GM21529 (cell line): ENCODE measurements around the gene SFXN5.

ENCODE experiments used
- ATAC-seq: cut with Tn5 transposase; IDR thresholded peaks from one replicate; pipeline ENCODE4 v1.9.1; 2021; ENCODE audit not compliant: unreplicated experiment

Gene SFXN5

DNA sequence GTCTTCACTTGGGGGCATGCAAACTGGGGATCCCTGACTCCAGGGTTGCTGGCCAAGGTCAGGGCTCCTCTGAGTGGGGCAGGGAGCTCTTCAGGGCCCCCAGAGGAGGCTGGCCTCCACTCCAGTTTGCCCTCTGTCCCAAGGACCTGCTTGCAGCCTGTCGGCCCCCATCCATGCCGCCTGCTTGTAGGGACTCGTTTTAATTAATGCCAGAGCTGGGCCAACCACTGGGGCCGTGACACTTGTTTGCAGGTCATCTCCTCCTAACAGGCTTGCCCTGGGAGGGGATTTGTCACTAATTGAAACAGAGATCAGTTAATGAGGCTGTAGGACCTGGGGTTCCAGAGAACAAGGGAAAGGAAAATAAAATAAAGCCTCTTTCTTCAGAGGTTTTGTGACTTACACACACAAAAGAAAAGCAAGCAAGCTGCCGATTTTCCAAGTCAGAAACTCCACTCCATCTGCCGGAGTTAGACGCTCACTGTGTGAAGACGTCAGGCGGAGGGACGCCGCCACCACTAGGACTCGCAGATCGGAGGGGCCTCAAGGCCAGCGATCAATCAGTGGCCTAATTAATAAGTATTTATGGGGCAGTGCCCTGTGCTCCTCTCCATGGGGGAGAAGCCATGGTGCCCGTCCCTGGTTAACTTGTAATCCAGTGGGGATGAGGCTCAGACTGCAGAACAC is 75.9 kb downstream of the SFXN5 start:
- ATAC-seq = no peak

DNA sequence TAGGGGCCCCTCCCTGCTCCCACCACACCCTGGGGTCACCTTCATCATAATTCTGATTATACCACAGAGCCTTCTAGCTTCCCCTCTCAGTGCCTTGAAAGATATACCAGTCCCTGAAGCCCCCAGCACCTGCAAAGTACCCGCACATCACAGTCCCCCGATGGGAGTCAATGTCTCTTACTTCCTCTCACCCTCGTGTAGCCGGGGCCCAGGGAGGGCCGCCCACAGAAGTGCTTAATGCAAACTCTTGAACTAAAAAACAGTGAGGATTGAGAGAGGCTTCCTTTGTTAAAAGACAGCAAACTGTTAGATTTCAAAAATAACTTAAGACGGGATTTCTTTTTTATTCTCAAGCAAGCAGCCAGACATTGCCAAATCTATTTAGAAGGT is 76.5 kb downstream of the SFXN5 start:
- no peak for ATAC-seq

DNA sequence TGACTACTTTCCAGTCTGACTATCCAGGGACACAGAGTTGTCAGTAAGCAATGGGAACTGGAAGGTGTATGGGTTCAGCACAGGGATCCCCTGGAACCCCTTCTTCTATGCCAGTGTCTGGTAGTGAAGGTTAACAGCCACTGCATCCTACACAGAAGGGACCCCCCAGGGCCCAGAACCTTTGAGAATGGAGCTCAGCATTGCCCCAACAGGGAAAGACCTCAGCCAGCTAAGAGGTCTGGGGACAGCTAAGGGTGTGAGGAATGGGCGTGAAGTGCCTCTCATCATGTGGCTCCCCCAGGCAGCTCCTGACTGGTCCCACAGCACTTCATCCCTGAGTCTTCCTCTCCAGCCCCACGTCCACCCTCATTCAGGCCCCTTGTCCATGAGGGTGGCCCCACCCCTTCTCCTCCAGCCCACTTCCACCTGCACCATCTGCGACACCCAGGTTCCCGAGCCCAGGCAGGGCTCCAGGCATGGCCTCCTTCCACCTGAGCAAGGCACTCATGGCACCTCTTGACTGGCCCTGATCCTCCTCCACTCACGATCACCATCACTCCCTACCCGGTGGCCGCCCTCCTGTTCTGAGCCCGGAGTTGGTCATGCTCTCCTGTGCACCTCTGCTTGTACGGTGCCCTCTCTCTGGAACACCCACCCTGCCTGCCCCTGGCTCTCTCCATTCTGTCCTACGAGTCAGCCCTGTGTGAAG is 77.1 kb downstream of the SFXN5 start:
- no peak for ATAC-seq

DNA sequence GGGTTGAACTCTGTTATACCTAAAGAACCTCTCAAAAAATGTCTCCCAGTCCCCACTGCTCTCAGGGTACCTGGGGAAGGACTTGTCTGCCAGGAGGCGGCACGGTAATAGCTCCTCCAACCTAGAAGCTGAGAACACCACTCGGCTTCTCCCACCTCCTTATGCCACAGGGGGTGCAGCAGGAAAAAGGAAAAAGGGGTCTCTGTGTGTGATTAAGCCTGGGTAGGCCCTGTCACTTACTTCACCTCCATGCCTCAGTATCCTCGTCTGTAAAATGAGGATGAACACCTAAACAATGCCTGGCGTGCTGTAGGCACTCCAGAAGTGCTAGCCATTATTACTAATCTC is 77.6 kb downstream of the SFXN5 start:
- ATAC-seq = no peak

DNA sequence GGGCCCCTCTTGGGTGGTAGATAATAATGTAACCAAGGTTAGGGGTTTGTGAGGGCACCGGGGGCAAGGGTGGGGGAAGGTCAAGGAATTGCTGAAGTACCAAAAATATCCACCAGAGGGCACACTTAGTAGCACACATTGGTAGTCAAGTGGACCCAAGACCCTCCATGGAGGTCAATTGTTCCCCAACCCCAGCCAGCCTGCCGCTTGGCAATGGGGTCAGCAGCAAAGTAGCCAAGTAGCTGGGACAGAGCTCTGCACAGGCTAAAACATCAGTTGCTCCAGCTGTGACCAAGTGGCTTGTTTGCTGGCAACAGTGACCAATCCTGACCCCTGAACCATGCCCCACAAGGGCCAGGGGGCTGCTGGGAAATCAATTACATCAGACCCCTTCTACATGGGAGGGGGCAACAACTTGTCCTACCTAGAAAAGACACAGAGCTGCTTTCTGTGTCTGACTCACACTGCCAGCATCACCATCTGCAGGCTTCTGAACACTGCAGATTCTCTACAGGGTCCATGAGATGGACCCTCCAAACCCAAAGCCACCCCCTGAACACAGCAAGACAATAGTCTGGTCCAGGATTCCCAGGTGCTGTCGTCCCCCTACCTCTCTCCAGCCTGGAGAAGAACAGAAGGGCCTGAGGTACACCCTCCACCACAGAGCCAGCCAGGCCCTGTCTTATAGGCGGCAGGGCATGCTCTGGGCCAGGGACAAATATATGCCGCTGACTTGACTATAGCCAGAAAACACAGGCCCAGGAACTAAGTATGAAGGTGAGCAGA is 78.2 kb downstream of the SFXN5 start:
- no peak for ATAC-seq

DNA sequence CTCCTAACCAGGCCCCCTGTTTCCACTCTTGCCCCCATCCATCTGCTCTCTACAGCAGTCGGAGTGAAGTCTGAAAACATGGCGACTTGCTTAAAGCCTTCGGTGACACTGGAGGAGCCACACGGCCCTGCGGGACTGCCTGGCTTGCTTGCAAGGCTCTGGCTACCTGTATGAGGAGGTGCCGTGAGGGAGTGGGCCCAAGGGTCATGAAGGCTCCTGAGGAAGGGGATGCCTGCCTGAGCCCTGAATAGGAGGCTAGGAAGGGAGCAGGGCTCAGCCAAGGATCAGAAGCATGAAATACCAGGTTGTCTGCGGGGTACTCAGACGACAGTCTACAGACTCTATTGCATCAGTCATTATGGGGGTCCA is 78.8 kb downstream of the SFXN5 start:
- no peak for ATAC-seq

DNA sequence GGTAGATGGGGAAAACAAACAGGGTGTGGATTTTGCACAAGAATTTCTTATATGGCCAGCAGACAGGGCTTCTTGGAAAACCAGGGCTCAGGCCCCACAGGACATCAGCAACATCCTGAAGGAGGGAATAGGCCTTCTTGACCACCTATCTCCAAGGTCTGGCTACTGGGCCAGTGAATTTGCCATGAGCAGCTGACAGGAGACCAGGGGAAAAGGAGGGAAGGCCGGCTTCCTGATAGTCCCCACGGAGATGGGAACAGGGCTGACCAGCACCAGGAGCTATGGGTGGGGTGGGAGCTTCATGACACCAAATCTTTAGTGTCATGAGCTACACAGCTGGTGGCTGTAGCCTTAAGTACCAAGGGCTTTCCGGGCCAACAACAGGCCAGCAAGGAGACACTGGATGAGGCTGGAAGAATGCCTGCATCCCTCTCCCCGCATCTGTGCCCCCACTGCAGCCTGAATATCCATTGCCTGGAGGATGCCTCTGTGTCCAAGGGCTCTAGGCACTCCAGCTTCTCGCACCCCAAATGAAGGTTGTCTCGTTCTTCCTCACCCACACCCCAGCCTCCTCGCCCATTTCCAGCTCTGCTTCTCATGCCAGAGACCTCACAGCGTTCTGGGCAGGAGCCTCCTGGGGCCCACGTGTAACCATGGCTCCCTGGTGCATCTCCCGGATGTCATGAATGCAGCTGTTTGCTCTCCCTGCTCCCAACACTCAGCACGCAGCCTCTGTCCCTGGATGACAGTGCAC is 79.4 kb downstream of the SFXN5 start:
- ATAC-seq = no peak

DNA sequence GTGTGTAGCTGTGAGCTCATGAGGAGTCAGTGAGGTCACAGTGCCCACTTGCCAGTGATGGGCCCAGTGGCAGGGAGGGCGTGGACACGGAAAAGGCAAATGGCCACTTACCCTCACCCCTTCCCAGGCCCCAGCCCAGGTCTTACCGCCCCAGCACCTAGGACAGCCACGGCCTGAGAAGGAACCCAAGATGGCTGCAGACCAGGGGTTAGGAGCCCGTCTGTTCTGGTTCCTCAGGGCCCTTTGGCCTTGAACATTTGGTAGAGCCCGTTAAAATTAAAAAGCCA is 80.1 kb downstream of the SFXN5 start:
- ATAC-seq = no peak

DNA sequence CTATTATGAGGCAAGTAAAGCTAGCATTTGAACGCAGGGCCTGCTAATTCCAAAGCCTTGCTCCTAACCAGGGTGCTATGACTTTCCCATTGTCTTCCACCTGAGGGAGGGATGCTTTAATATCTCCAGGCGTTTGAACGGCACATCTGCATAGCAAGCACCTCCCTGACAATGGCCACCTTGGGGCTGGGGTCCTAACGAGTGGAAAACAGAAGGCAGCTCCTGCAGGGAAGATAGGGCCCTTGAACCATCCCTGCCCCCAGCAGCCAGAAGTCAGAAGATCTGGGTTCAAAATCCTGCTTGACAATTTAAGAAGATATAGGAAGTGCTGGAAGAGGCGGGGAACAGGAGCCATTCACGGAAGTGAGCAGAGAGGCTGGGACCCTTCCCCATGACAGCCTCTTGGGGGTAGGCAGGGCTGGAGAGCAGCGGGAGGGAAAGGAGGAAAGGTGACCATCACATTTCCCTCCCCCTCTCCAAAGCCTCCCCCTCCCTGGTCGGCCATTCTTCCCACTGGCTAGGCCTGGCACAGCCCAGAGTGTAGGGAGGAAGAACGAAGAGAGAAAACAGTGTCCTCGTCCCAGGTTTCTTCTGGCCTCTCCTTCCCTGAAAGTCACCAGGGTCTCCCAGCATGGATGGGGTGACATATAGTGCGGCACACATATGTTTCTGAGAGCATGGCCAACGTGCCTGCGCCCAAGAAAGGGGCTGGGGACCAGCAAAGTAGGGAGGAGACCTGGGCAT is 80.6 kb downstream of the SFXN5 start:
- no peak for ATAC-seq

DNA sequence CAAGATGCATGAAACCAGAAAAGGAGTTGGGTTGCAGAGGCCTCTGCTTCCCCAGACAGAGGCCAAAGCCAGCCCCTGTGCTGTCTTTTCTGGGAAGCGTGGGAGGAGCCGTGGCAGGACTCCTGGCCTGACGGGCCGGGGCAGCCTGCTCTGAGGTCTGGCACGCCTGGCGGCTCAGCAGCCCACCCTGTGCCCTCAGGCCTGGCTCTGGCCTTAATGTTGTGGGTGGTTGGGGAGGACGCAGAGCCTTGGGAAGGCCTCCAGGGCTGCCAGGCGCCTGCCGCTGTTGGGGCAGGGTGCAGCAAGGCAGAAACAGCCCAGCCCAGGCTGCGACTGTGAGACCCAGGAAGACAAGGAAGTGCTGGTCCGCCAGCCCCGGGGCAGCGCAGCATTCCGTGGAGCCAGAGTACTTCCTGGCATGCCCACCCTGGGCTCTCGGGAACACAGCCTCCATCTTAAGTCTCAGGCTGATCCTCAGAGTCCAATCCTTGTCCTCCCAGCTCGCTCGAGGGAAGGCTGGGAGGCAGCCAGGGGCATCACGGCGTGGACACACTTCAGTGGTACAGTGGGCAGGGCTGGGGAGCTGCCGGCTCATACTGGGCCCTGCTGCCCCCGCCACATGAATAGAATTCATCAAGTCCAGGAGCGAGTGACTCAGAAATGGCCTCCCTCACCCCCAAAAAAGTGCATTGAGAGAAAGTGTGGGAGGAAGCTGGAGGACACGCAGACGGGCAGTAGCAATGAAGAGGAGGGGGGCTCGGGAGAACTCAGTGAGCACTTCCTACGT is 81.5 kb downstream of the SFXN5 start:
- no peak for ATAC-seq

DNA sequence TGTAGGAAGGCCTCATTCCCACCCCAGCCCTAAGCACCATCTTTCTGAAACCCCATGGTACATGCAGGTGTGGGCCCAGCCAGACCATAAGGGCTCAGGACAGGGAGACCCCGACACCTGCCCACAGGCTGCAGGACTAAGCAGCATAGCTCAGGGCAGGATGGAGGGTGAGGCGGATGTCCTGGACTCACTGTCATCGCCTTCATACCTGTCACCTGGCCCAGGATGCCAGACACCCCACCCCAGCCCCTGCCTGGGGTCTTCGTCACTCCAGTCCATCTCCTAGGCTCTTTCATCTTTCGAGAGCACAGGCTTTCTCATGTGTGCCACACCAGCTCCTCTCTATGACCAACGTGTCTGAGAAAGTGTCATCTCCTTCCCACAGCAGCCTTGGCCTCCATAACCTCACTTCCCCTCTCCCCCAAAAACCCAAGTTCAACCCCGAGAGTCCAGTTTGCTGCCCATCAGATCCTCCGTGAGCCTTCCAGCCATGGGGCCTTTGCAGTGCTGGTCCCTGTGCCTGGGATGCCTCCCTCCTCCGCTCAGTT is 82.7 kb downstream of the SFXN5 start:
- no peak for ATAC-seq

DNA sequence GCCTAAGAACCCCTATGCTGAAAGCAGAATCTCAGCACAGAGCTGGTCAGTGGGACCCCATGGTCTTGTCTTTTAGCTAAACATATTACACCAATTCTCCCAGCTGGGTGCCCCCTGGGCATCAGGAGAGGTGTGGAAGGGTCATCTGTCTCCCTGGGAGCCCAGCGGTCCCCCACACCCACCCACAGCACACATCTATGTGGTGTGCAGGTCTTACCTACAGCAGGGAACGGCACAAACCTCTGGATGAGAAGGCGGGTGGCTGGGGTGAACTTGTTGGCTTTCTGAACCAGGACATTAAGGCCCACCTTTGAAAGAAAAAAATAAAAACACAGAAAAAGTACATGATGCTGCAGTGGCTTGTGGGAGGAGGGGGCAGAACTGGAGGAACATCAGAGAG is 83.5 kb downstream of the SFXN5 start:
- ATAC-seq = no peak

DNA sequence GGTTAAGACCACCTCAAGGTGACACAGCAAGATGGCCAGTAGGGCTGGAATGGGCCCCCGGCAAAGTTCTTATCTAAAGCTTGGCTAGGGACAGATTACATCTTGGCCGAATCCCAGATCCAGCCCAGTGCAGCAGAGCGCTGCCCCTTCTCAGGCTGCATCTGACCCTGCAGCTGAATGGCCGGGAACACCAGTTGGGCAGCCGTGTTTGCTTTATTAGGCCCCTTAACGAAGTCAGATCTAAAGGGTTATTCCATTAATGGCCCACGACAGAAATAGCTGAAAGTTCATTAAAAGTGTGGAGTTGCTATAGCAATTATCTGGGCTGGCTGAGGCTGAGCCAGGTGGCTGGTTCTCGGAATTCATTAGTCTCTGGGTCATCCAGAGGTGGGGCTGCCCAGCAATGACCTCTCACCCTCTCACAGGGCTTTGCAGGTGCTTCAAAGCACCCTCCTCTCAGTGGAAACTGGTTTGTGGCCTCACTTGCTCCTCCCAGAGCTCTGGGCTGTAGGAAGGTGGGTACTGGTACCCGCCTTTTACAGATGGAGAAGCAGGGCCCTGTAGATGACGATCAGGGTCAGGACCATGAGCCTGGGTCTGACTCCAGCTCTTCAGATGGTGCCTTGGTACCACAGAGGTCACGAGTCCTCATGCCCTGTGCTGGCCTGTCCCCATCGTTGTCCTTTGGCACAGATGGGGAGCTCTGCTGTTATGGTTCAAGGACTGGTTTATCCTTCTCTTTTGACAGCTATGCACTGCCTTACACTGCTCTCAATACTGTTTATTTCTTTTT is 85.4 kb downstream of the SFXN5 start:
- no peak for ATAC-seq

DNA sequence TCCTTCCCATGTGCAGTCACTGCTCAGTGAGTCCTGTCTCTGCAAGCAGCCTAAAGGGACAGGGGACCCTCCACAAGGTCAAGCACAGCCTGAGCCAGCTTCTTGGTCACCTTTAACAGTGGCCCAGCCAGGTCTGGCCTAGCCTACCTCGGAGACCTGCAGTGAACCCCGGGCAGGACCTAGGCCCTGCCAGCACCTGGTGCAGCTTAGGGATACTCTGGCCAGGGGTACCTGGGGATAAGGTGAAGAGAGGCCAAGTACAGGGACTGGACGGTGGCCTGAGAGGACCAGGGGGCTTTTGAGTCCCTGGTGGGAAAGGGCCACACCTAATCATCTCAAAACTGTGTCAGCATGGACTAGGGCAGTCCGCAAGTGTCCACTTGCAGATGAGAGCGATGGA is 86.4 kb downstream of the SFXN5 start:
- no peak for ATAC-seq

DNA sequence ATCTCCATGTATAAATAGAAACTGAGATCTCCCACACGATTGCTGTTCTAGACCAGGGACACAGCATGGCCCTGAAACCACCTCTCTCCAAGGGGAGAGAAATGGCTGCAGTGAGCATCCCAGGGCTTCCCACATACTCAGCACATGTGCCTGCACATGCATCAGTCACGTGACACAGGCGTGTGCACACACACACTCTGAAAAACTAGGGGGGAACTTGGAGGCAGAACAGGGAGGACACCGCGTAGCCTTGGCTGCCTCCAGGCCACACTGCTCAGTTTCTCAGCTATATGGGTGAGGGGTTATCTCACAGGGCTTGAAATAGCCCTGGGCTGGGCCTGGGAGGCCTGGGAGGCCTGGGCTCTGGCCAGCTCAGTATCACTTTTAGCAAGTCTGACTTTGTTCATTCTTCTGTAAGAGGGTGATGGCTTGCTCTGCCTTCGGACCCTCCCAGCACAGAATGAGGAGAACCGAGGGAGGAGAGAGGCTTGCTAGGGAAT is 87.3 kb downstream of the SFXN5 start:
- ATAC-seq = no peak

DNA sequence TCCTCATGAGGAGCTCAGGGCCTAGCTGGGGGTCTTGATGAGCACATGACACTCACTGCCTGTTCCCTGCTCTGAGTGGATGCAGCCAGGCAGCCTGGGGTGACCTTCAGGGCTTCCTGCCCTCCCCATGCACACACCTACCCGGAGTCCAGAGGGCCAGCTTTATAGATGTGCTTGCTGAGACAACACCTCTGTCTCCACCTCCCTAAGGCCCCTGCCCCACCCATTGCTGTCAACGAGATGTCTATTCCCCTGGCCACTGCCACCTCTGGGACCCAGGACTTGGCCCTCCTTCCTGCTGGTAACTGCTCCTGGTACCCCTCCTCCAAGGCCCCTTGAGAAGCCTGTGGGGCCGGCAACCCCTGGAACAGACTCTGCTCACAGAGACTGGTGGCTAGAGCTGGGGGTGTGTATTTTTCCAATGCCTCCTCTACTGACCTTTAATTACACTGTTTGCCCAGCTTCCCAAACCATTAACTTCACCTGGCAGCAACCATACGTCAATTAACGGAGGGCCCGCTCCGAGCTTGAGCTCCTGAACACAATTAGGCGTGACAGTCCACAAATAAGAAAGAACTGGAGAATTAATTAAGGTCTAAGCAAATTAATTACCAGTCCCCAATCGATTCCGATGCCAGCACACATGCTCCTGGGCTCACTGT is 87.9 kb downstream of the SFXN5 start:
- no peak for ATAC-seq

DNA sequence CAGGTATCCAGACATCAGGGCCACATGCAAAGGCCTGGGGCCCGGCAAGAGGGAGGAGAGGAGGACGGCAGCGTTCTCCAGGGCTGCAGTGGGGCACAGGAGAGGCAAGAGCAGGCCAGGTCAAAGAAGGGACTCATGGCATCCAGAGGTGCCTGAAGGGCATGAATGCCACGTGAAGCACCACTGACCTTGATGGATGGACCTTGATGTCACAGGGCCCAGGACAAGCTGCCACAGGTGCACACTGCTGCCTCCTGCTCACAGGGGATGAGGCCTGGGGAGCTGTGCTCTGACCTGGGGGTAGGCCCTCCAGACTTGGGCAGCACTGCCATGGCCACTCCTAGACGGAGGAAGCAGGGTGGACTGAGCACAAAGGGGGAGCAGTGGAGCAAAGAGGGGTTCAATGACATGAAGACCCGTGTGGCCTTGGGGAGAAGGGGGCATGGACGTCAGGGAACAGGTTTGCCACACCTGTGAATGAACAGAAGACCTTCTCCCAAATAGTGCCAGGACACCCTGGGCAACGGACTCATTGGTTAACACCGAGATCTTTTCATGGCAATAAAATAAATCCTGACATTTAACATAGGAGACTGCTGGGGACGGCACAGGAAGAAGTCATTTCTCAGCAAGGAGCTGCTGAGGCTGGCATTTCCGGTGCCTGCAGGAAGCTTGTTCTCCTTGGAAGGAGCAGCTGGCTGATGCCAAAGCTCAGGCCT is 88.6 kb downstream of the SFXN5 start:
- no peak for ATAC-seq

DNA sequence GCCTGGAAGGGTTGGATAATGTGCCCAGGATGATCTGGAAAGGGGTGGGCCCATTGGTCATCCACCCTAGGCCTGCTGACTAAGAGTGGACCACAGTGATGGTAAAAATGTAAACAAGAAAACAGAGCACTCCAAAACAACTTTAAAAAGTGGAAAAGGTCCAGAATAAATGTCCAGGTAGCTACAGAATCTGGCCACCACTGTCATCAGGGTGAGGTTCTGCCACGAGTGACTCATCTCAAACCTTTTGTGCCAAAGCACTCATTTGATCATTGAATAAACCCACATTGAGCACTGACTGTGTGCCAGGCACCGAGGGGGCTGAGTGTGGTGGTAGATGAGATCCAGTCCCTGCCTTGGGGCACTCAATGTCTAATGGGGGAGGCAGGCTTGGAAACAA is 89.3 kb downstream of the SFXN5 start:
- ATAC-seq = no peak
